Measurements from ENCODE around the gene RINL.

Gene RINL

DNA sequence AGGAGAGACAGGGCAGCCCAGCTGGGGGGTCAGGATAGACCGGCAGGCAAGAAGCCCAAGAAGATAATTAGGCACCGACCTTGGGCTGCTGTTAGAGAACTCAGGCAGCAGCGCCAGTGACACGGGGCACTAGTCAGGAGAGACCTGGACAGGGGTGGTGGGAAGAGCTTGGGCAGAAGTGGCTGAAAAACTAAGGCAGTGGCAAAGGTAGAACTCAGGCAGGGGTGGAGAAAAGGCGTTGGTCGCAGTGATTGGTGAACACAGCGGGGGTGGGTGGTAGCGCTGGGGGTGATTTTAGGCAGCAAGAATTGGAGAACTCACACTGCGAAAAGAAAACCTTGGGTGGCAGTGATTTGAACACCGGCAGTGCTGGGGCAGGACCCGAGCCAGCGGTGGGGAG, 29.6 kb upstream of the RINL start:
- no peak for TF ChIP-seq YY1 (IDR thresholded peaks at IDR 0.05; ENCODE audit: low read depth)
- TF ChIP-seq TAF1 (IDR thresholded peaks at IDR 0.05; ENCODE audit: low read depth): no peak
- TF ChIP-seq, protein P1, sequence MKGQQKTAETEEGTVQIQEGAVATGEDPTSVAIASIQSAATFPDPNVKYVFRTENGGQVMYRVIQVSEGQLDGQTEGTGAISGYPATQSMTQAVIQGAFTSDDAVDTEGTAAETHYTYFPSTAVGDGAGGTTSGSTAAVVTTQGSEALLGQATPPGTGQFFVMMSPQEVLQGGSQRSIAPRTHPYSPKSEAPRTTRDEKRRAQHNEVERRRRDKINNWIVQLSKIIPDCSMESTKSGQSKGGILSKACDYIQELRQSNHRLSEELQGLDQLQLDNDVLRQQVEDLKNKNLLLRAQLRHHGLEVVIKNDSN (IDR thresholded peaks at IDR 0.05): no peak
- TF ChIP-seq CEBPB (IDR thresholded peaks at IDR 0.05): no peak
- TF ChIP-seq ZBTB7A (IDR thresholded peaks at IDR 0.05; ENCODE audit: low read depth): no peak
- TF ChIP-seq FOXM1 (IDR thresholded peaks at IDR 0.05; ENCODE audit: borderline replicate concordance, low read depth): no peak
- TF ChIP-seq TEAD4 (IDR thresholded peaks at IDR 0.05): no peak
- no peak for TF ChIP-seq EGR1 (IDR thresholded peaks at IDR 0.05)
- TF ChIP-seq RAD21 (IDR thresholded peaks at IDR 0.05; ENCODE audit: low read depth): no peak
- TF ChIP-seq, protein P2, sequence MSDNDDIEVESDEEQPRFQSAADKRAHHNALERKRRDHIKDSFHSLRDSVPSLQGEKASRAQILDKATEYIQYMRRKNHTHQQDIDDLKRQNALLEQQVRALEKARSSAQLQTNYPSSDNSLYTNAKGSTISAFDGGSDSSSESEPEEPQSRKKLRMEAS (IDR thresholded peaks at IDR 0.05): no peak
- no peak for TF ChIP-seq CREB1 (IDR thresholded peaks at IDR 0.05; ENCODE audit: low read depth)

DNA sequence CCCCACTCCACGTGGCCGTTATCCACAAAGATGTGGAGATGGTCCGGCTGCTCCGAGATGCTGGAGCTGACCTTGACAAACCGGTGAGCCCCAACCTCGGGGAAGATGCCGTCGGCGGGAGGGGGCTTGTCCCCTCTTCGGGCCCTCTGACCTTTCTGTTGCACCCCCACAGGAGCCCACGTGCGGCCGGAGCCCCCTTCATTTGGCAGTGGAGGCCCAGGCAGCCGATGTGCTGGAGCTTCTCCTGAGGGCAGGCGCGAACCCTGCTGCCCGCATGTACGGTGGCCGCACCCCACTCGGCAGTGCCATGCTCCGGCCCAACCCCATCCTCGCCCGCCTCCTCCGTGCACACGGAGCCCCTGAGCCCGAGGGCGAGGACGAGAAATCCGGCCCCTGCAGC, 29.2 kb upstream of the RINL start:
- no peak for TF ChIP-seq TCF12 (IDR thresholded peaks at IDR 0.05; ENCODE audit: low read depth)
- TF ChIP-seq CEBPB (IDR thresholded peaks at IDR 0.05): no peak
- TF ChIP-seq, protein P1 (IDR thresholded peaks at IDR 0.05): no peak
- no peak for TF ChIP-seq TEAD4 (IDR thresholded peaks at IDR 0.05)
- TF ChIP-seq ZBTB7A (IDR thresholded peaks at IDR 0.05; ENCODE audit: low read depth): no peak
- TF ChIP-seq EGR1 (IDR thresholded peaks at IDR 0.05): no peak
- no peak for TF ChIP-seq FOXM1 (IDR thresholded peaks at IDR 0.05; ENCODE audit: borderline replicate concordance, low read depth)
- no peak for TF ChIP-seq CREB1 (IDR thresholded peaks at IDR 0.05; ENCODE audit: low read depth)
- TF ChIP-seq, protein P2 (IDR thresholded peaks at IDR 0.05): no peak
- no peak for TF ChIP-seq NFIC (IDR thresholded peaks at IDR 0.05)
- no peak for TF ChIP-seq EP300 (IDR thresholded peaks at IDR 0.05; ENCODE audit: borderline replicate concordance)

DNA sequence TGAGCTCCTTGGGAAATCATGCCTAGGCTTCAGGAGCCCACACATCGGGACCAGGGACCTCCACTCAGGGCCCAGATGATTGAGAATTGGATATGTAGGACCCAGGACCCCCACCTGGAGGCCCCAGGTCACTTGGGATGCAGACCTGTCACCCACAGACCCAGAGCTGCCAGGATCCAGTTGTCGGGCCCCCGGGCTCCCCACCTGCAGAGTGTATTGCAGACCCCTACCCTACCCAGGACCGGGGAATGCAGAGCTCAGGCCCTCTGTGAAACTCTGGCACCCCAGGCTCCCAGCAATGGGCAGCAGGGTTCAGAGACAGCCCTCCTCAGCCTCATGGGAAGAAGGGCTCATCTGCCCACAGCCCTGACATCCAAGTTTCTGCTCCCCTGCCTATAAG, 27.5 kb upstream of the RINL start:
- TF ChIP-seq EP300 (IDR thresholded peaks at IDR 0.05; ENCODE audit: borderline replicate concordance) (no peak), CREB1 (IDR thresholded peaks at IDR 0.05; ENCODE audit: low read depth) (no peak), EGR1 (IDR thresholded peaks at IDR 0.05) (no peak), TEAD4 (IDR thresholded peaks at IDR 0.05) (no peak), YY1 (IDR thresholded peaks at IDR 0.05; ENCODE audit: low read depth) (no peak), TAF1 (IDR thresholded peaks at IDR 0.05; ENCODE audit: low read depth) (no peak), CEBPB (IDR thresholded peaks at IDR 0.05) (no peak), FOXM1 (IDR thresholded peaks at IDR 0.05; ENCODE audit: borderline replicate concordance, low read depth) (no peak), ZBTB7A (IDR thresholded peaks at IDR 0.05; ENCODE audit: low read depth) (no peak), RAD21 (IDR thresholded peaks at IDR 0.05; ENCODE audit: low read depth) (no peak), NFIC (IDR thresholded peaks at IDR 0.05) (no peak), TCF12 (IDR thresholded peaks at IDR 0.05; ENCODE audit: low read depth) (no peak)
- TF ChIP-seq, protein P2 (IDR thresholded peaks at IDR 0.05): no peak
- TF ChIP-seq, protein P1 (IDR thresholded peaks at IDR 0.05): no peak
- TF ChIP-seq, protein P3, sequence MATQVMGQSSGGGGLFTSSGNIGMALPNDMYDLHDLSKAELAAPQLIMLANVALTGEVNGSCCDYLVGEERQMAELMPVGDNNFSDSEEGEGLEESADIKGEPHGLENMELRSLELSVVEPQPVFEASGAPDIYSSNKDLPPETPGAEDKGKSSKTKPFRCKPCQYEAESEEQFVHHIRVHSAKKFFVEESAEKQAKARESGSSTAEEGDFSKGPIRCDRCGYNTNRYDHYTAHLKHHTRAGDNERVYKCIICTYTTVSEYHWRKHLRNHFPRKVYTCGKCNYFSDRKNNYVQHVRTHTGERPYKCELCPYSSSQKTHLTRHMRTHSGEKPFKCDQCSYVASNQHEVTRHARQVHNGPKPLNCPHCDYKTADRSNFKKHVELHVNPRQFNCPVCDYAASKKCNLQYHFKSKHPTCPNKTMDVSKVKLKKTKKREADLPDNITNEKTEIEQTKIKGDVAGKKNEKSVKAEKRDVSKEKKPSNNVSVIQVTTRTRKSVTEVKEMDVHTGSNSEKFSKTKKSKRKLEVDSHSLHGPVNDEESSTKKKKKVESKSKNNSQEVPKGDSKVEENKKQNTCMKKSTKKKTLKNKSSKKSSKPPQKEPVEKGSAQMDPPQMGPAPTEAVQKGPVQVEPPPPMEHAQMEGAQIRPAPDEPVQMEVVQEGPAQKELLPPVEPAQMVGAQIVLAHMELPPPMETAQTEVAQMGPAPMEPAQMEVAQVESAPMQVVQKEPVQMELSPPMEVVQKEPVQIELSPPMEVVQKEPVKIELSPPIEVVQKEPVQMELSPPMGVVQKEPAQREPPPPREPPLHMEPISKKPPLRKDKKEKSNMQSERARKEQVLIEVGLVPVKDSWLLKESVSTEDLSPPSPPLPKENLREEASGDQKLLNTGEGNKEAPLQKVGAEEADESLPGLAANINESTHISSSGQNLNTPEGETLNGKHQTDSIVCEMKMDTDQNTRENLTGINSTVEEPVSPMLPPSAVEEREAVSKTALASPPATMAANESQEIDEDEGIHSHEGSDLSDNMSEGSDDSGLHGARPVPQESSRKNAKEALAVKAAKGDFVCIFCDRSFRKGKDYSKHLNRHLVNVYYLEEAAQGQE (IDR thresholded peaks at IDR 0.05; ENCODE audit: low read depth): no peak

DNA sequence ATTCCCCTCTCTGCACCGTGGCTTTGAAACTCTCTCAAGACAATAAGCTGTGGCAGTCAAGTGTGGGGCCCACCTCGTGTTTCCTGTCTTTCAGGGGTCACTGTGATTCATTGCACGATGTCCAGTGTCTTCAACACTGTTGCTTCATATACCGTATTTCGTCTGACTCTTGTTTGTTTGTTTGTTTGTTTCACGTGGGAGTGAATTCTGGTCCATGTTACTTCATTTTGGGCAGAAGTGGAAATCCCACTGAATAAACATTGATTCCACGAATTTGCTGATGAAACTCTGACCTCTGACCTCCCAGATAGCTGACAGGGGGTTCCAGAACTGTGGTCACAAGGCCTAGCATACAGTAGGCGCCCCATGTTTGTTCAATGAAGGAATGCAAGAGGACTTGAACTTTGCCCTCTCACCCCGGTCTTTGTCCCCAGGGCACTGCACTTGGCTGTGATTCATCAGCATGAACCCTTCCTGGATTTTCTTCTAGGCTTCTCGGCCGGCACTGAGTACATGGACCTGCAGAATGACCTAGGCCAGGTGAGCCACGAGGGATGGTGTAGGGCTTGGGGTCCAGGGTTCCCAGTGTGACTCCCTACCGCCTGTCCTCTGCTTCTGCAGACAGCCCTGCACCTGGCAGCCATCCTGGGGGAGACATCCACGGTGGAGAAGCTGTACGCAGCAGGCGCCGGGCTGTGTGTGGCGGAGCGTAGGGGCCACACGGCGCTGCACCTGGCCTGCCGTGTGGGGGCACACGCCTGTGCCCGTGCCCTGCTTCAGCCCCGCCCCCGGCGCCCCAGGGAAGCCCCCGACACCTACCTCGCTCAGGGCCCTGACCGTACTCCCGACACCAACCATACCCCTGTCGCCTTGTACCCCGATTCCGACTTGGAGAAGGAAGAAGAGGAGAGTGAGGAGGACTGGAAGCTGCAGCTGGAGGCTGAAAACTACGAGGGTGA, 26.8 kb upstream of the RINL start:
- TF ChIP-seq CEBPB (IDR thresholded peaks at IDR 0.05): no peak
- no peak for TF ChIP-seq RAD21 (IDR thresholded peaks at IDR 0.05; ENCODE audit: low read depth)
- TF ChIP-seq TAF1 (IDR thresholded peaks at IDR 0.05; ENCODE audit: low read depth): no peak
- no peak for TF ChIP-seq NFIC (IDR thresholded peaks at IDR 0.05)
- TF ChIP-seq FOXM1 (IDR thresholded peaks at IDR 0.05; ENCODE audit: borderline replicate concordance, low read depth): no peak
- no peak for TF ChIP-seq EP300 (IDR thresholded peaks at IDR 0.05; ENCODE audit: borderline replicate concordance)

DNA sequence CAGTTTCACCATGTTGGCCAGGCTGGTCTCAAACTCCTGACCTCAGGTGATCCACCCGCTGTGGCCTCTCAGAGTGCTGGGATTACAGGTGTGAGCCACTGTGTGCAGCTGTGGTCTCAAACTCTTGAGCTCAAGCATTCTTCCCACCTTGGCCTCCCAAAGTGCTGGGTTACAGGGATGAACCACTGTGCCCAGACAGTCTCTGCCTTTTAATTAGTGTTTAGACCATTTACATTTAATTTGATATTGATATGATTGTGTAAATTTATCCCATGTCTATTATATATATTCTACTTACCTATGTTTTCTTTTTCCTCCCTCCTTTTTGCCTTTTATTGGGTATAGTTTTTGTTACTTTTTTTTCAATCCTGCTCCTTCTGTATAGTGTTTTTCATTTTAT, 23.6 kb upstream of the RINL start:
- no peak for TF ChIP-seq YY1 (IDR thresholded peaks at IDR 0.05; ENCODE audit: low read depth)
- TF ChIP-seq, protein P1 (IDR thresholded peaks at IDR 0.05): no peak
- TF ChIP-seq RAD21 (IDR thresholded peaks at IDR 0.05; ENCODE audit: low read depth): no peak
- TF ChIP-seq TAF1 (IDR thresholded peaks at IDR 0.05; ENCODE audit: low read depth): no peak
- TF ChIP-seq, protein P3 (IDR thresholded peaks at IDR 0.05; ENCODE audit: low read depth): no peak
- TF ChIP-seq NFIC (IDR thresholded peaks at IDR 0.05): no peak
- no peak for TF ChIP-seq TCF12 (IDR thresholded peaks at IDR 0.05; ENCODE audit: low read depth)
- TF ChIP-seq ZBTB7A (IDR thresholded peaks at IDR 0.05; ENCODE audit: low read depth): no peak
- TF ChIP-seq TEAD4 (IDR thresholded peaks at IDR 0.05): no peak
- TF ChIP-seq CEBPB (IDR thresholded peaks at IDR 0.05): no peak
- TF ChIP-seq CREB1 (IDR thresholded peaks at IDR 0.05; ENCODE audit: low read depth): no peak
- TF ChIP-seq FOXM1 (IDR thresholded peaks at IDR 0.05; ENCODE audit: borderline replicate concordance, low read depth): no peak
- TF ChIP-seq, protein P2 (IDR thresholded peaks at IDR 0.05): no peak
- no peak for TF ChIP-seq EP300 (IDR thresholded peaks at IDR 0.05; ENCODE audit: borderline replicate concordance)

All from Ishikawa (cell line).